GM18870 (cell line): ENCODE measurements around the gene USP48.

Source experiments
- ATAC-seq: cut with Tn5 transposase; IDR thresholded peaks from one replicate; pipeline ENCODE4 v1.9.1; 2021; ENCODE audit warnings: moderate library complexity; ENCODE audit not compliant: unreplicated experiment

Gene USP48

GRCh38 chr1:21670059-21670881 is 112.7 kb downstream of the USP48 start:
- no peak for ATAC-seq

- ATAC-seq: no peak
Observed at GRCh38 chr1:21669258-21670058, 113.5 kb downstream of the USP48 start, which contains the start of gene RAP1GAP. Gene RAP1GAP (minus strand): TSS chr1:21669357. CDS start chr1:21620032, 49,325 bp downstream.

GRCh38 chr1:21668951-21669257 is 114.0 kb downstream of the USP48 start:
- ATAC-seq: no peak

GRCh38 chr1:21668232-21668950 is 114.6 kb downstream of the USP48 start:
- ATAC-seq: no peak

GRCh38 chr1:21667348-21668231 is 115.4 kb downstream of the USP48 start:
- no peak for ATAC-seq

GRCh38 chr1:21666576-21667320 is 116.2 kb downstream of the USP48 start:
- no peak for ATAC-seq

GRCh38 chr1:21665711-21666575 is 117.0 kb downstream of the USP48 start:
- ATAC-seq: no peak

GRCh38 chr1:21664806-21665588 is 118.0 kb downstream of the USP48 start:
- no peak for ATAC-seq

- ATAC-seq: no peak
Observed at GRCh38 chr1:21663951-21664805, 118.8 kb downstream of the USP48 start.

GRCh38 chr1:21663248-21663950 is 119.5 kb downstream of the USP48 start:
- ATAC-seq: no peak

- ATAC-seq: no peak
Observed at GRCh38 chr1:21662426-21663247, 120.3 kb downstream of the USP48 start.

- no peak for ATAC-seq
Observed at GRCh38 chr1:21661886-21662285, 121.1 kb downstream of the USP48 start.

GRCh38 chr1:21659924-21660326 is 123.0 kb downstream of the USP48 start:
- ATAC-seq: no peak

- no peak for ATAC-seq
Observed at GRCh38 chr1:21659099-21659923, 123.6 kb downstream of the USP48 start.
